Testis (tissue), 3 donors: ENCODE data around the gene PARP3. TPM values are rescaled to one million over a fixed set of nuclear protein-coding genes. Genes with fewer than 3 reads are reported as not detected.

Source experiments
- DNase-seq: peaks from one replicate; pipeline ENCODE4 v3.0.0-alpha.2; 2019
- H3K27ac ChIP-seq, 2 donors: fragments of 200-600 bp; sonication (generic); one replicate each; pipeline ENCODE4 v1.5.1; 2019
- H3K27me3 ChIP-seq: fragments of 200-600 bp; sonication (generic); one replicate; pipeline ENCODE4 v1.5.1; 2019
- H3K36me3 ChIP-seq: fragments of 200-600 bp; sonication (generic); one replicate; pipeline ENCODE4 v1.5.1; 2017; ENCODE audit warnings: low read depth; ENCODE audit errors: missing control alignments
- H3K4me1 ChIP-seq: fragments of 200-600 bp; sonication (generic); one replicate; pipeline ENCODE4 v1.5.1; 2019
- H3K4me3 ChIP-seq, 2 donors: fragments of 200-600 bp; sonication (generic); one replicate each; pipeline ENCODE4 v1.5.1; 2017 to 2019
- H3K9me3 ChIP-seq: fragments of 200-600 bp; sonication (generic); one replicate; pipeline ENCODE4 v1.5.1; 2017
- POLR2A ChIP-seq: fragments of 450-650 bp; IDR thresholded peaks from one replicate; pipeline ENCODE4 v1.6.1; 2017; ENCODE audit warnings: antibody characterized with exemption, mild to moderate bottlenecking, moderate library complexity
- WGBS, 2 donors: methylation state at CpG; one replicate each; pipeline ENCODE4 v1.1.5; 2018; 5-methylcytosine and 5-hydroxymethylcytosine counted together
- intact Hi-C: fragments of 100-400 bp; cut with DNase I; formaldehyde crosslinking; loops from one replicate; pipeline ENCODE4 v1.15.1; 2023; ENCODE audit warnings: low total_unique reads
- polyA plus RNA-seq: library from polyadenylated mRNA; stranded (reverse); fragments of 350-450 nt; fragmentation: Illumina TruSeq; extraction: RNeasy Lipid Tissue Mini Kit (QIAGEN cat#74804); gene quantifications from one replicate; pipeline ENCODE4 v1.2.3, GENCODE V29; 2014; ENCODE audit warnings: low read depth, low replicate concordance; ENCODE audit not compliant: insufficient read depth
- total RNA-seq, 2 donors: library from RNA; depleted of rRNA; stranded (reverse); fragments of >200 nt; gene quantifications; one replicate each; pipeline ENCODE4 v1.2.3, GENCODE V29; 2016
- TF ChIP-seq, protein P1 (sequence below), 3 experiments: fragments of 450-650 bp in 2 of 3; fragments of 200-600 bp in 1 of 3; sonication (generic) in 1 of 3; IDR thresholded peaks; one replicate each; pipeline ENCODE4 v1.5.1; 2016 to 2019; ENCODE audit warnings: antibody characterized with exemption in 3 of 3, mild to moderate bottlenecking in 2 of 3, moderate library complexity in 1 of 3

PARP3 gene
- total and polyA plus RNA-seq, 3 donors from 2014 or later, result 17.5 to 24.7 (median 18.2) TPM

DNA sequence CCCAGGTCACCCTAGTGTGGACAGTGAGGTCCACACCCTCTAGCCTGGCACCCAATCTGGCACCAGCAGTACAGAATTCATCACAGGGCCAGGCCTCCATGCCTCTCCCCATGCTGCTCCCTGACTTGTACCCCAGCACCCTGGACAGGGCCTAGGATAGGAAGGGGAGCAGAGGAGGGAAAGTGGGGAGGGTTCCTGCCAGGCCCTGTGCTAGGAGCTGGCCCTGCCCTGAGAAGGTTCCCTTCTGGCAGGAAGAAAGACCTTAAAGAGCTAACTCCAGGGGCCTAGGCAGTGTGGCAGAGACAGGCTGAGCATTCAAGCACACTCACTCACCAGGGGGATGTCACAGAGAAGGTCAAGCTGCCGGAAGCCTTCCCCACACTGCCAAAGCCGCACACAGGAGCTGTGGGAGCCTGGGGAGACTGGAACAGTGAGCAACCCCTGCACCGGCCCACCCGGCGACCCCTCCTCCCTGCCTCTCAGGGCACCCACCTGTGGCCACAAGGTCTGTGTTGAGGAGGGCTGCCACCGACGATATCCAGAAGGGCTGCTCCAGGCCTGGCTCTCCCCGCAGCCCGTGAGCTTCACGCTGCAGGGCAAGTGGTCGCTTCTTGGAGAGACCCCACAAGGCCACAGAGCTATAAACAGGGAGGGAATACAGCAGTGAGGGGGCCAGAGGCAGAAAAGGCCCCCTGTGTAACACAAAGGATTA is 7.9 kb upstream of the PARP3 start:
- no peak for TF ChIP-seq POLR2A
- TF ChIP-seq, protein P1, sequence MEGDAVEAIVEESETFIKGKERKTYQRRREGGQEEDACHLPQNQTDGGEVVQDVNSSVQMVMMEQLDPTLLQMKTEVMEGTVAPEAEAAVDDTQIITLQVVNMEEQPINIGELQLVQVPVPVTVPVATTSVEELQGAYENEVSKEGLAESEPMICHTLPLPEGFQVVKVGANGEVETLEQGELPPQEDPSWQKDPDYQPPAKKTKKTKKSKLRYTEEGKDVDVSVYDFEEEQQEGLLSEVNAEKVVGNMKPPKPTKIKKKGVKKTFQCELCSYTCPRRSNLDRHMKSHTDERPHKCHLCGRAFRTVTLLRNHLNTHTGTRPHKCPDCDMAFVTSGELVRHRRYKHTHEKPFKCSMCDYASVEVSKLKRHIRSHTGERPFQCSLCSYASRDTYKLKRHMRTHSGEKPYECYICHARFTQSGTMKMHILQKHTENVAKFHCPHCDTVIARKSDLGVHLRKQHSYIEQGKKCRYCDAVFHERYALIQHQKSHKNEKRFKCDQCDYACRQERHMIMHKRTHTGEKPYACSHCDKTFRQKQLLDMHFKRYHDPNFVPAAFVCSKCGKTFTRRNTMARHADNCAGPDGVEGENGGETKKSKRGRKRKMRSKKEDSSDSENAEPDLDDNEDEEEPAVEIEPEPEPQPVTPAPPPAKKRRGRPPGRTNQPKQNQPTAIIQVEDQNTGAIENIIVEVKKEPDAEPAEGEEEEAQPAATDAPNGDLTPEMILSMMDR (IDR thresholded peaks at IDR 0.05), result no peak
- Histone ChIP-seq H3K4me3 (no peak overlapping the region), H3K36me3 (no peaks in the 10 kb centered on the region), H3K9me3 (no peaks in the 10 kb centered on the region), H3K27ac (no peak overlapping the region), H3K27me3 (no peaks in the 10 kb centered on the region), H3K4me1 (no peaks in the 10 kb centered on the region)
- peak; percentile 5 for DNase-seq
- intact Hi-C loops, result no loop called here
- 95 to 100% methylated on average over 4 to 11 of the region's 11 CpGs for WGBS, 2 donors

DNA sequence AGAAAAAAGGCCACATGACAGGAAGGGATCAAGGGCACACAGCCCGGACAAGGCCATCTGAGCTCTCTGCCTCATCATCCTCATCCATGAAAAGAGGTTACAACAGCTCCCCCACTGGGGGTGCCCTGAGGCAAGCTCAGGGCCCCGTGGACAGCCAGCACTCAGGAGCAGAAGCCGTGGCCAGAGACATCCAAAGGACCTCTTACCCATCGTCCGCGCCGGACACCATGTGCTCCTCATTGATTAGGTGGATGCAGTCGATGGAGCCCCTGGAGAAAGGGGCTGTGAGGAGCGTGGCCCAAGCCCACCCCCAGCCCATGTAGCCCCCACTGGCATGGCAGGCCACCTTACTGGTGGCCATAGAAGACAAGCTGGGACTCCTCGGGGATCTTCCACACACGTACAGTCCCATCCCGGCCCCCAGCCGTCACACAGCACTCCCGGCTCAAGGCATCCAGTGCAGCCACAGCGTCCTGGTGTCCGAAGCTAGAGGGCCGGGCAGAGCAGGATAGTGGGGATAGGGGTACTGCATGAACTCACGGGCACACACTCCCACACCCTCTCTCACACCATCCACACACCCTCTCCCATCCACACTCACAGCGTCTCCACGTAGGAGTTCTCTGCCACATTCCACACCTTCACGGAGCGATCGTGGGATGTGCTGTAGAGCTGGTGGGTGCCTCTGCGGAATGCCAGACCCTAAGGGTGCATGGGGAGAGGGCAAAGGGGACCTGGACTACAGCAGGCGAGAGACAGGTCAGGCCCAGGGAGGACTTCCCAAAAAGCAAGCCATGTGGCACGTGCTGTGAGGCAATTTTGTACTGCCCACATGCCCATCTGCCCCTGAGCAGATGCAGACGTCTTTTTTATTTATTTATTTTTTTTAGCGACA is 6.9 kb upstream of the PARP3 start:
- Histone ChIP-seq H3K27me3 (no peaks in the 10 kb centered on the region), H3K36me3 (no peaks in the 10 kb centered on the region), H3K9me3 (no peaks in the 10 kb centered on the region), H3K27ac (no peak overlapping the region), H3K4me1 (no peaks in the 10 kb centered on the region), H3K4me3 (no peak overlapping the region)
- intact Hi-C loops, result no loop called here
- TF ChIP-seq, protein P1 (IDR thresholded peaks at IDR 0.05), result no peak
- TF ChIP-seq POLR2A, result no peak
- peak; percentile 12 for DNase-seq
- WGBS, 2 donors, result 91 to 94% methylated on average over 23 to 28 of the region's 28 CpGs

DNA sequence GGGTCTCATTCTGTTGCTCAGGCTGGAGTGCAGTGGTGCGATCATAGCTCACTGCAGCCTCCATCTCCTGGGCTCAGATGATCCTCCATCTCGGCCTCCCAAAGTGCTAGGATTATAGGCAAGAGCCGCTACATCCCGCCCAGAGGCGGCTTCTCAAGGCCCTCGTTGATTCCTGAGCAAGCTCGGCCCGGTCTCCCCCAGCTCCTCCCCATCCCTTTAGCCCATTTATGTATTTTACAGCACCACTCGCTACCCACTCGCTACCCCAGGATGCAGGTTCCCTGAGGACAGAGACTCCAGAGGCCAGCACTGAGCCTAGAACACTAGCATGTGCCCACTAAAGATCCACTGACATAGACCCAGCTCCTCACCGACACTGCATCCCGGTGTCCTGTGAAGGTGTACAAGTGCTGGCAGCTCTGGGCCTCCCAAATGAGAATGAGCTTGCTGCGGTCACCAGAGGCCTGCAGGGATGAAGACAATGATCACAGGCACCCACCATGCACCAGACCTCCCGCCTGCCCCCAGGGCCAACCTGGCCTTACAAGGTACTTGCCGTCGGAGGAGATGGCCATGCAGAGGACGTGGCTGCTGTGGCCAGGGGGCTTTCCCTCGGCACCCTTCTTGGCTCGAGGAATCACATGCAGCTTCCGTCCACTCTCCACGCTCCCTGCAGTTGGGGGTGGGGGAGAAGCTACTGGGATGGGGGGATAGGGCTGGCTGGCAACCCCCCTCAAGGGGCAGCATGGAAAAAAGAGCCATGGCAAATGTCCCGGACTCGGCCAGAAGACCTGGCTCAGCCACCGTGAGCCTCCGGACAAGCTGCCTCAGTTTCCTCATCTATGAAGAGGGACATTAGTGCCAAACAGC is 6.0 kb upstream of the PARP3 start:
- peak; percentile 4 for DNase-seq

DNA sequence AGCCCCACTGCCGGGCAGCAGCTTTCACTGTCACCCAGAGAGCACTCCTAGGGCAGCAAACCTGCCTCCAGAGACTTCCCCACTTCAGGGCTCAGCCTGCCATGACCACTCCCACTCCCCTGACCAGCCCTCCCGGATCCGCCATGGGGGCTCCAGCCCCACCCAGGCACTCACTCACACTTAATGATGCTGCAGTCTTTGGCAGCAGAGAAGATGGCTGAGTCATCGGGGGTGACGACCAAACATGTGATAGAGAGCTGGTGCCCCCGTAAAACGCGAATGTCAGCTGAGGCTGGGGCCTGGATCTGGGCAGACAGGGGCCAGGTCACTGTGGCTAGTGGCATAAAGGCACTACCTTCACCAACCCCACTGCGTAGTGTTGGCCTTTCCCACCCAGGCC is 5.1 kb upstream of the PARP3 start:
- no peak for DNase-seq
- H3K36me3 ChIP-seq, result no peaks in the 10 kb centered on the region

More for the DNA sequence above, 6.0 kb upstream of the PARP3 start:
- Histone ChIP-seq H3K9me3 (no peaks in the 10 kb centered on the region), H3K36me3 (no peaks in the 10 kb centered on the region), H3K27me3 (no peaks in the 10 kb centered on the region), H3K4me3 (no peak overlapping the region), H3K27ac (no peak overlapping the region), H3K4me1 (peaks cover 5% of the 10 kb centered on the region)
- intact Hi-C loops, result no loop called here
- 94 to 95% methylated on average over 16 to 25 of the region's 25 CpGs for WGBS, 2 donors
- TF ChIP-seq, protein P1 (IDR thresholded peaks at IDR 0.05), result no peak
- no peak for TF ChIP-seq POLR2A

More for the DNA sequence above, 5.1 kb upstream of the PARP3 start:
- Histone ChIP-seq H3K4me3 (no peak overlapping the region), H3K9me3 (no peaks in the 10 kb centered on the region), H3K4me1 (peaks cover 7% of the 10 kb centered on the region), H3K27me3 (no peaks in the 10 kb centered on the region), H3K27ac (no peak overlapping the region)
- intact Hi-C loops, result no loop called here
- no peak for TF ChIP-seq POLR2A
- TF ChIP-seq, protein P1 (IDR thresholded peaks at IDR 0.05), result no peak
- WGBS, 2 donors, result 85 to 91% methylated on average over 9 of the region's 9 CpGs
